Upper lobe of left lung (tissue), 4 donors: ENCODE data around the gene IPO11.

Experiments
- POLR2A ChIP-seq, 4 donors: fragments of 450-650 bp; IDR thresholded peaks; one replicate each; pipeline ENCODE4 v1.5.1; 2016 to 2017; ENCODE audit warnings: antibody characterized with exemption in 4 of 4, mild to moderate bottlenecking in 2 of 4
- POLR2AphosphoS5 ChIP-seq, 2 donors: sonication (generic); formaldehyde crosslinking; IDR thresholded peaks; one replicate each; pipeline ENCODE4 v1.5.1; 2017; ENCODE audit warnings: antibody characterized with exemption in 2 of 2
- TF ChIP-seq, protein P1 (sequence below), 6 experiments: fragments of 450-650 bp in 4 of 6; fragments of 200-600 bp in 2 of 6; sonication (generic) in 2 of 6; IDR thresholded peaks; one replicate each; pipeline ENCODE4 v1.5.1; 2016 to 2019; ENCODE audit warnings: antibody characterized with exemption in 6 of 6

DNA sequence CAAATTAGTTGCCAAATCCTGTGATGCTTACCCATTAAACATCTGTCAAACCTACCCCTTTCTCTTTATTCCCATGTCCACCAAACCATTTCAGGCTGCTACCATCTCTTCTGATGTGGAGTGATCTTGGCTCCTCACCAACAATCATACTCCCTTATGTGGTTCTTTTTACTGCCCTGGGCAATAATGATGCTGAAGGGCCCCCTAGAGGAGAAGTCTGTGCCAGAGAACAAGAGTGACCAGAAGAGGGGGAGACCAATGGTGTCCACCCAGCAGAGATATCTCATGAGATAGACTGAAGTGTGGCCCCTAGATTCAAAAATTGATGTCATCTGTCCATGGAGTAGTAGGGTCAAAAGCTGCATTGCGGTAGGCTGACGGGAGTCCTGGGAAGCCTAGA, 176.9 kb downstream of the IPO11 start:
- TF ChIP-seq, protein P1, sequence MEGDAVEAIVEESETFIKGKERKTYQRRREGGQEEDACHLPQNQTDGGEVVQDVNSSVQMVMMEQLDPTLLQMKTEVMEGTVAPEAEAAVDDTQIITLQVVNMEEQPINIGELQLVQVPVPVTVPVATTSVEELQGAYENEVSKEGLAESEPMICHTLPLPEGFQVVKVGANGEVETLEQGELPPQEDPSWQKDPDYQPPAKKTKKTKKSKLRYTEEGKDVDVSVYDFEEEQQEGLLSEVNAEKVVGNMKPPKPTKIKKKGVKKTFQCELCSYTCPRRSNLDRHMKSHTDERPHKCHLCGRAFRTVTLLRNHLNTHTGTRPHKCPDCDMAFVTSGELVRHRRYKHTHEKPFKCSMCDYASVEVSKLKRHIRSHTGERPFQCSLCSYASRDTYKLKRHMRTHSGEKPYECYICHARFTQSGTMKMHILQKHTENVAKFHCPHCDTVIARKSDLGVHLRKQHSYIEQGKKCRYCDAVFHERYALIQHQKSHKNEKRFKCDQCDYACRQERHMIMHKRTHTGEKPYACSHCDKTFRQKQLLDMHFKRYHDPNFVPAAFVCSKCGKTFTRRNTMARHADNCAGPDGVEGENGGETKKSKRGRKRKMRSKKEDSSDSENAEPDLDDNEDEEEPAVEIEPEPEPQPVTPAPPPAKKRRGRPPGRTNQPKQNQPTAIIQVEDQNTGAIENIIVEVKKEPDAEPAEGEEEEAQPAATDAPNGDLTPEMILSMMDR (IDR thresholded peaks at IDR 0.05) = no peak
- TF ChIP-seq POLR2A (IDR thresholded peaks at IDR 0.05) = no peak
- no peak for TF ChIP-seq POLR2AphosphoS5 (IDR thresholded peaks at IDR 0.05)
